T-cell (primary cell): Measurements from ENCODE around the gene FRMPD1. TPM values are rescaled to one million over a fixed set of nuclear protein-coding genes. Genes with fewer than 3 reads are reported as not detected.

Experiments
- ATAC-seq, 4 experiments: fragments of 200-7000 bp in 3 of 4; fragments of 150-1000 bp in 1 of 4; cut with Tn5 transposase; replicated peaks in 1 of 4; 1 replicate in 3 of 4; 2 replicates in 1 of 4; pipeline ENCODE4 v1.10.0; 2021; ENCODE audit warnings: moderate library complexity in 3 of 4, mild to moderate bottlenecking in 2 of 4, moderate number of reproducible peaks in 1 of 4
- CTCF ChIA-PET, 2 donors: fragments of 300-600 bp; sonication (Branson Sonifier 250); formaldehyde crosslinking; loops; one replicate each; lab custom pipeline; 2022; ENCODE audit warnings: antibody characterized with exemption in 2 of 2; lab: Charles Lee
- POLR2A ChIA-PET, 2 donors: fragments of 300-600 bp; sonication (Branson Sonifier 250); formaldehyde crosslinking; loops; one replicate each; lab custom pipeline; 2022; ENCODE audit warnings: antibody characterized with exemption in 2 of 2; lab: Charles Lee
- DNase-seq, 35 experiments: peaks; one replicate each; pipeline versions ENCODE4 v3.0.0 to v3.0.0-alpha.2; 2013 to 2023
- H3K27ac ChIP-seq: one replicate; pipeline ENCODE4 v1.5.1; 2013; ENCODE audit warnings: low read length
- H3K27me3 ChIP-seq, 2 experiments: replicated peaks in 1 of 2; 1 replicate in 1 of 2; 2 replicates in 1 of 2; pipeline versions ENCODE4 v1.6.1 to v1.7.0; 2013; ENCODE audit warnings: low read length in 1 of 2, mixed read lengths in 1 of 2; ENCODE audit not compliant: control insufficient read depth in 2 of 2, insufficient read depth in 2 of 2; ENCODE audit errors: extremely low read depth in 1 of 2
- H3K36me3 ChIP-seq, 2 donors: 1 replicate in 1 of 2; 2 replicates in 1 of 2; pipeline versions ENCODE4 v1.6.1 to v1.7.0; 2013; ENCODE audit warnings: low read length in 1 of 2; ENCODE audit not compliant: control insufficient read depth in 2 of 2, insufficient read depth in 1 of 2; ENCODE audit errors: extremely low read depth in 1 of 2
- H3K4me1 ChIP-seq, 2 experiments: 1 replicate in 1 of 2; 2 replicates in 1 of 2; pipeline versions ENCODE4 v1.6.1 to v1.7.0; 2013; ENCODE audit warnings: low read length in 2 of 2, mixed read lengths in 1 of 2; ENCODE audit not compliant: insufficient read depth in 2 of 2, control insufficient read depth in 1 of 2; ENCODE audit errors: extremely low read depth in 1 of 2
- H3K4me3 ChIP-seq, 2 donors: 1 replicate in 1 of 2; 2 replicates in 1 of 2; pipeline versions ENCODE4 v1.5.1 to v1.7.0; 2013; ENCODE audit warnings: mild to moderate bottlenecking in 2 of 2, low read length in 1 of 2, moderate library complexity in 1 of 2; ENCODE audit not compliant: control insufficient read depth in 1 of 2; ENCODE audit errors: extremely low read depth in 1 of 2
- H3K9me3 ChIP-seq: 2 replicates; pipeline ENCODE4 v1.7.0; 2013
- H3K27ac Mint-ChIP-seq, 2 donors: one replicate each; pipeline ENCODE4 v1.8.0; 2020 to 2021; ENCODE audit warnings: mild to moderate bottlenecking in 2 of 2, mixed read lengths in 2 of 2
- H3K27me3 Mint-ChIP-seq, 2 donors: one replicate each; pipeline ENCODE4 v1.8.0; 2021 to 2022; ENCODE audit warnings: mixed read lengths in 2 of 2
- H3K36me3 Mint-ChIP-seq: one replicate; pipeline ENCODE4 v1.8.0; 2021; ENCODE audit warnings: mixed read lengths
- H3K4me1 Mint-ChIP-seq, 3 donors: one replicate each; pipeline ENCODE4 v1.8.0; 2020 to 2022; ENCODE audit warnings: mixed read lengths in 3 of 3, mild to moderate bottlenecking in 1 of 3
- H3K4me3 Mint-ChIP-seq, 3 donors: one replicate each; pipeline ENCODE4 v1.8.0; 2020 to 2022; ENCODE audit warnings: mild to moderate bottlenecking in 3 of 3, mixed read lengths in 3 of 3, moderate library complexity in 3 of 3
- H3K9me3 Mint-ChIP-seq, 3 donors: one replicate each; pipeline ENCODE4 v1.8.0; 2020 to 2022; ENCODE audit warnings: mixed read lengths in 3 of 3
- WGBS: methylation state at CpG from one replicate; pipeline ENCODE4 v1.1.5; 2013; ENCODE audit warnings: missing lambda C conversion rate; ENCODE audit not compliant: insufficient coverage; 5-methylcytosine and 5-hydroxymethylcytosine counted together
- total RNA-seq, 35 experiments: library from RNA in 6 of 35; stranded (reverse) in 6 of 35; fragments of 120-200 nt in 1 of 35; gene quantifications; one replicate each; pipeline versions ENCODE4 v1.2.1 to v1.2.4 and lab custom pipeline; 2013 to 2026

FRMPD1 gene
- total RNA-seq, 5 donors from 2014 or later (not counting 1 experiment from before 2014, with no cell fraction given): not detected

- H3K27ac Mint-ChIP-seq: no peak overlapping the region
- ATAC-seq: no peak
Measured at GRCh38 chr9:37694355-37694754, 43.6 kb downstream of the FRMPD1 start.

GRCh38 chr9:37696528-37696927 lies 45.8 kb downstream of the FRMPD1 start:
- H3K4me3 Mint-ChIP-seq: no peak overlapping the region
- Histone ChIP-seq H3K27ac (no peak overlapping the region), H3K27me3 (peaks cover 0 to 15% of the 10 kb centered on the region in 2 experiments), H3K9me3 (no peaks in the 10 kb centered on the region), H3K4me3 (no peak overlapping the region), H3K4me1 (no peaks in the 10 kb centered on the region), H3K36me3 (no peaks in the 10 kb centered on the region)
- no peak overlapping the region for H3K27ac Mint-ChIP-seq
- no peak for ATAC-seq
- no peaks in the 10 kb centered on the region for H3K36me3 Mint-ChIP-seq
- ChIA-PET CTCF (interaction anchor here in 1 of 2 donors (0.6 kb wide), 1 partner anchor 8 kb away, joined by 10 read pairs; no protein-coding TSS in a partner anchor), POLR2A (no interaction called here)
- H3K27me3 Mint-ChIP-seq: peaks cover 42 to 47% of the 10 kb centered on the region in 2 donors
- no CpG with 5 or more reads among the region's 1 CpG for WGBS
- DNase-seq: no peak
- H3K4me1 Mint-ChIP-seq: no peaks in the 10 kb centered on the region
- H3K9me3 Mint-ChIP-seq: peaks cover 0 to 8% (median 0%) of the 10 kb centered on the region in 3 donors

More at GRCh38 chr9:37694355-37694754, 43.6 kb downstream of the FRMPD1 start:
- no peak overlapping the region for H3K4me3 Mint-ChIP-seq
- 93% methylated on average over 2 of the region's 5 CpGs for WGBS
- Histone ChIP-seq H3K9me3 (no peaks in the 10 kb centered on the region), H3K4me3 (no peak overlapping the region), H3K27me3 (peaks cover 0 to 15% of the 10 kb centered on the region in 2 experiments), H3K27ac (no peak overlapping the region), H3K4me1 (no peaks in the 10 kb centered on the region), H3K36me3 (no peaks in the 10 kb centered on the region)
- H3K4me1 Mint-ChIP-seq: no peaks in the 10 kb centered on the region
- no peak for DNase-seq
- POLR2A ChIA-PET: no interaction called here
- no peaks in the 10 kb centered on the region for H3K36me3 Mint-ChIP-seq
- H3K27me3 Mint-ChIP-seq: peaks cover 35 to 49% of the 10 kb centered on the region in 2 donors
- CTCF ChIA-PET: no interaction called here
- H3K9me3 Mint-ChIP-seq: peaks cover 0 to 8% (median 0%) of the 10 kb centered on the region in 3 donors

GRCh38 chr9:37700131-37700530 lies 49.4 kb downstream of the FRMPD1 start:
- WGBS: no CpG with 5 or more reads among the region's 3 CpGs
- H3K9me3 ChIP-seq: no peaks in the 10 kb centered on the region
- no peak overlapping the region for H3K4me3 ChIP-seq
- CTCF ChIA-PET: no interaction called here
- Mint-ChIP-seq H3K27me3 (peaks cover 16 to 32% of the 10 kb centered on the region in 2 donors), H3K4me1 (no peaks in the 10 kb centered on the region), H3K36me3 (no peaks in the 10 kb centered on the region), H3K9me3 (peaks cover 0 to 2% (median 0%) of the 10 kb centered on the region in 3 donors), H3K4me3 (no peak overlapping the region), H3K27ac (no peak overlapping the region)
- H3K27me3 ChIP-seq: peaks cover 0 to 7% of the 10 kb centered on the region in 2 experiments
- DNase-seq (no peak), ATAC-seq (no peak)
- H3K36me3 ChIP-seq: no peaks in the 10 kb centered on the region
- no peaks in the 10 kb centered on the region for H3K4me1 ChIP-seq
- POLR2A ChIA-PET: no interaction called here
- H3K27ac ChIP-seq: no peak overlapping the region

- Histone ChIP-seq H3K27ac (no peak overlapping the region), H3K9me3 (no peaks in the 10 kb centered on the region), H3K36me3 (no peaks in the 10 kb centered on the region), H3K27me3 (peaks cover 0 to 3% of the 10 kb centered on the region in 2 experiments), H3K4me1 (no peaks in the 10 kb centered on the region), H3K4me3 (no peak overlapping the region)
- no CpG with 5 or more reads among the region's 3 CpGs for WGBS
- Mint-ChIP-seq H3K4me1 (no peaks in the 10 kb centered on the region), H3K27me3 (peaks cover 11 to 26% of the 10 kb centered on the region in 2 donors), H3K27ac (no peak overlapping the region), H3K4me3 (no peak overlapping the region), H3K36me3 (no peaks in the 10 kb centered on the region), H3K9me3 (no peaks in the 10 kb centered on the region)
- DNase-seq (no peak), ATAC-seq (no peak)
- ChIA-PET CTCF (interaction anchor here in 1 of 2 donors (0.5 kb wide), 1 partner anchor 171 kb away, joined by 5 read pairs; no protein-coding TSS in a partner anchor), POLR2A (no interaction called here)
Measured at GRCh38 chr9:37700900-37701299, 50.1 kb downstream of the FRMPD1 start.

GRCh38 chr9:37705787-37706186 lies 55.0 kb downstream of the FRMPD1 start:
- no peaks in the 10 kb centered on the region for H3K36me3 ChIP-seq
- no peaks in the 10 kb centered on the region for H3K4me1 ChIP-seq
- no peak for DNase-seq
- Mint-ChIP-seq H3K27ac (no peak overlapping the region), H3K9me3 (no peaks in the 10 kb centered on the region), H3K4me1 (no peaks in the 10 kb centered on the region), H3K4me3 (no peak overlapping the region), H3K36me3 (no peaks in the 10 kb centered on the region), H3K27me3 (peaks cover 24 to 25% of the 10 kb centered on the region in 2 donors)
- no peak overlapping the region for H3K4me3 ChIP-seq
- H3K9me3 ChIP-seq: no peaks in the 10 kb centered on the region
- POLR2A ChIA-PET: no interaction called here
- WGBS: no CpG with 5 or more reads among the region's 3 CpGs
- no peak for ATAC-seq
- CTCF ChIA-PET: no interaction called here
- H3K27me3 ChIP-seq: peaks cover 0 to 5% of the 10 kb centered on the region in 2 experiments
- no peak overlapping the region for H3K27ac ChIP-seq

- Histone ChIP-seq H3K27ac (no peak overlapping the region), H3K9me3 (no peaks in the 10 kb centered on the region), H3K4me1 (no peaks in the 10 kb centered on the region), H3K36me3 (no peaks in the 10 kb centered on the region), H3K4me3 (no peak overlapping the region), H3K27me3 (peaks cover 0 to 5% of the 10 kb centered on the region in 2 experiments)
- Mint-ChIP-seq H3K4me1 (no peaks in the 10 kb centered on the region), H3K36me3 (no peaks in the 10 kb centered on the region), H3K4me3 (no peak overlapping the region), H3K27ac (no peak overlapping the region), H3K9me3 (no peaks in the 10 kb centered on the region), H3K27me3 (peaks cover 20 to 25% of the 10 kb centered on the region in 2 donors)
- no peak for ATAC-seq
- WGBS: 78% methylated on average over 1 of the region's 3 CpGs
- DNase-seq: no peak
- CTCF ChIA-PET: no interaction called here
- POLR2A ChIA-PET: no interaction called here
Measured at GRCh38 chr9:37706290-37706689, 55.5 kb downstream of the FRMPD1 start.
